Measurements from ENCODE around the gene RASSF8. TPM values are rescaled to one million over a fixed set of nuclear protein-coding genes. Genes with fewer than 3 reads are reported as not detected.
"Not testable (repeated sequence)": the region's sequence is repeated elsewhere in the genome, so short reads cannot be mapped to it uniquely, and the experiment has no call there.

The RASSF8 gene
- total and polyA plus RNA-seq, 2 of the 8 experiments (the other 6 are each of a cell fraction or from before 2014, with no cell fraction given), result 6.4 to 46.7 TPM

GRCh38 chr12:26056335-26056734 is 97.9 kb downstream of the RASSF8 start (continued):
- TF ChIP-seq CTCF (IDR thresholded peaks at IDR 0.05; ENCODE audit: control extremely low read depth in 1 of 3, insufficient read depth in 1 of 3, low read depth in 1 of 3, low read length in 3 of 3), result no peak
- TF ChIP-seq SP2 (IDR thresholded peaks at IDR 0.05; ENCODE audit: low read length), result no peak
- no peak for TF ChIP-seq KDM5A (IDR thresholded peaks at IDR 0.05; ENCODE audit: low read length)
- TF ChIP-seq KDM4A (IDR thresholded peaks at IDR 0.05; ENCODE audit: low read depth, low read length, severe bottlenecking), result no peak
- TF ChIP-seq HDAC6 (IDR thresholded peaks at IDR 0.05; ENCODE audit: low read depth, low read length), result no peak
- TF ChIP-seq SP1 (IDR thresholded peaks at IDR 0.05; ENCODE audit: low read depth, low read length), result no peak
- no peak for TF ChIP-seq JUND (IDR thresholded peaks at IDR 0.05; ENCODE audit: low read length)
- TF ChIP-seq EGR1 (IDR thresholded peaks at IDR 0.05; ENCODE audit: borderline replicate concordance, low read depth, low read length), result no peak
- no peak for TF ChIP-seq SRF (IDR thresholded peaks at IDR 0.05; ENCODE audit: low read depth, low read length)

- H2AFZ ChIP-seq (ENCODE audit: low read length); H3K27ac ChIP-seq (ENCODE audit: low read depth, low read length); H3K9ac ChIP-seq (replicated peaks in 1 of 4; ENCODE audit: extremely low read depth in 1 of 4, low read depth in 3 of 4, low read length in 3 of 4); H3K56ac ChIP-seq (replicated peaks; ENCODE audit: insufficient read length, low read depth, low read length); H2BK15ac ChIP-seq (ENCODE audit: low read length); H3K4ac ChIP-seq (replicated peaks; ENCODE audit: insufficient read length, low read depth, low read length); DNase-seq (ENCODE audit: low read depth in 1 of 2, low spot score in 2 of 2); H2AK5ac ChIP-seq (ENCODE audit: low read depth, low read length); H3K23ac ChIP-seq (ENCODE audit: insufficient read length); H4K20me1 ChIP-seq (replicated peaks in 1 of 2; ENCODE audit: control insufficient read depth in 1 of 2, insufficient read depth in 2 of 2, low read length in 2 of 2); H4K8ac ChIP-seq (ENCODE audit: extremely low read depth, insufficient read depth, low read length); H3K14ac ChIP-seq (ENCODE audit: insufficient read length); POLR2A ChIA-PET (ENCODE audit: partially characterized antibody); H2BK120ac ChIP-seq (replicated peaks; ENCODE audit: low read depth, low read length); H3K4me2 ChIP-seq (ENCODE audit: insufficient read depth in 1 of 2, low read depth in 2 of 2, low read length in 2 of 2); H3K23me2 ChIP-seq (ENCODE audit: low read depth, low read length); H3K4me1 ChIP-seq (replicated peaks in 1 of 4; ENCODE audit: control insufficient read depth in 3 of 4, insufficient read depth in 4 of 4, low read length in 3 of 4); H3K18ac ChIP-seq (ENCODE audit: extremely low read depth, low read length); H3K36me3 ChIP-seq (ENCODE audit: control insufficient read depth in 2 of 4, insufficient read depth in 4 of 4, low read length in 3 of 4); H4K91ac ChIP-seq (replicated peaks; ENCODE audit: insufficient read length, low read length); H3K9me3 ChIP-seq (ENCODE audit: insufficient read depth in 2 of 2, low read depth in 1 of 2, low read length in 1 of 2); H3K4me3 ChIP-seq (ENCODE audit: extremely low read depth in 1 of 4, insufficient read depth in 2 of 4, low read depth in 3 of 4, low read length in 4 of 4); H4K5ac ChIP-seq (ENCODE audit: insufficient read length, low read depth, low read length); H3K79me1 ChIP-seq (ENCODE audit: low read depth, low read length); H2BK12ac ChIP-seq (ENCODE audit: low read depth, low read length); H3K27me3 ChIP-seq (replicated peaks in 1 of 4; ENCODE audit: control insufficient read depth in 3 of 4, extremely low read depth in 1 of 4, insufficient read depth in 3 of 4, low read length in 3 of 4); FAIRE-seq; H2BK20ac ChIP-seq (ENCODE audit: low read length); H2BK5ac ChIP-seq (ENCODE audit: low read depth, low read length): not testable (repeated sequence)
- 91% methylated on average over 6 of the region's 6 CpGs; no CpG with 5 or more reads in 1 of the 2 experiments for WGBS, 2 experiments (ENCODE audit: extremely low coverage in 1 of 2, insufficient coverage in 1 of 2, insufficient read length in 1 of 2, insufficient replicate concordance in 2 of 2, low coverage in 1 of 2, low lambda C conversion rate in 2 of 2, missing lambda C conversion rate in 1 of 2)
- CTCF ChIA-PET (ENCODE audit: partially characterized antibody), result interaction anchor here (1.3 kb wide), 1 partner anchor 13 kb away, joined by 4 read pairs; no protein-coding TSS in a partner anchor
- 0 out of 4 replicates have a peak, but pooled peaks cover 0 to 10% of the 10 kb centered on the region in 2 experiments for H3K79me2 ChIP-seq (ENCODE audit: control insufficient read depth in 1 of 2, insufficient read depth in 2 of 2, low read length in 2 of 2)
Observed at GRCh38 chr12:26057271-26057670, 98.8 kb downstream of the RASSF8 start.
